A549 (cell line): Measurements from ENCODE around the gene YAE1. TPM values are rescaled to one million over a fixed set of nuclear protein-coding genes. Genes with fewer than 3 reads are reported as not detected.

Source experiments
- ATAC-seq, 2 experiments: fragments of 200-7000 bp in 1 of 2; fragments of >200 bp in 1 of 2; cut with Nextera tagmentation in 1 of 2; cut with Tn5 transposase in 1 of 2; 3 replicates each; pipeline versions ENCODE4 v1.8.0 to v1.9.1; 2018 to 2020; ENCODE audit warnings: mild to moderate bottlenecking in 1 of 2, moderate library complexity in 1 of 2
- CTCF ChIA-PET: fragments of 300-600 bp; sonication (Branson Sonifier 250); formaldehyde crosslinking; extraction: SDS; loops from one replicate; lab custom pipeline; 2021; ENCODE audit warnings: antibody characterized with exemption, inconsistent platforms; lab: Yijun Ruan, JAX
- POLR2A ChIA-PET: fragments of 350-600 bp; formaldehyde crosslinking; extraction: SDS; loops from one replicate; lab custom pipeline; 2021; ENCODE audit warnings: antibody characterized with exemption, inconsistent platforms; lab: Yijun Ruan, JAX
- DNase-seq, 2 experiments: peaks; one replicate each; pipeline versions ENCODE4 v3.0.0 to v3.0.0-alpha.2; 2011 to 2016; ENCODE audit warnings: low read depth in 1 of 2, low spot score in 1 of 2
- FAIRE-seq: peaks from 2 replicates; lab custom pipeline; 2011; peaks lifted over from hg19 to GRCh38; lab: Jason Lieb, UNC
- H3K27ac ChIP-seq, 2 experiments: fragments of >200 bp; sonication (Bioruptor Twin); formaldehyde crosslinking; 3 replicates each; pipeline ENCODE4 v1.5.1; 2016 to 2017
- H3K4me1 ChIP-seq: fragments of >200 bp; sonication (Bioruptor Twin); formaldehyde crosslinking; 3 replicates; pipeline ENCODE4 v1.6.1; 2016
- H3K4me2 ChIP-seq: fragments of >200 bp; sonication (Bioruptor Twin); formaldehyde crosslinking; 3 replicates; pipeline ENCODE4 v1.6.1; 2016
- H3K4me3 ChIP-seq: fragments of >200 bp; sonication (Bioruptor Twin); formaldehyde crosslinking; 3 replicates; pipeline ENCODE4 v1.5.1; 2016
- H3K9me3 ChIP-seq: fragments of >200 bp; sonication (Bioruptor Twin); formaldehyde crosslinking; 3 replicates; pipeline ENCODE4 v1.6.1; 2016
- BHLHE40 ChIP-seq: IDR thresholded peaks from 2 replicates; pipeline ENCODE4 v1.6.1; 2012; ENCODE audit warnings: low read depth, low read length, inconsistent platforms
- FOSL2 ChIP-seq, 2 experiments: fragments of 450-650 bp in 1 of 2; fragments of >200 bp in 1 of 2; sonication (Bioruptor Twin) in 1 of 2; formaldehyde crosslinking; IDR thresholded peaks; 2 replicates each; pipeline versions ENCODE4 v1.5.0 to v1.6.1; 2016 to 2020; ENCODE audit warnings: mild to moderate bottlenecking in 1 of 2, moderate library complexity in 1 of 2
- HEYL ChIP-seq: fragments of 250-450 bp; sonication (Bioruptor Pico); IDR thresholded peaks from 2 replicates; pipeline ENCODE4 v1.8.0; 2021; ENCODE audit warnings: mild to moderate bottlenecking, moderate library complexity
- MAZ ChIP-seq: fragments of 150-350 bp; IDR thresholded peaks from 2 replicates; pipeline ENCODE4 v1.6.1; 2014; ENCODE audit warnings: antibody characterized with exemption, low read depth, low read length, borderline replicate concordance
- MYC ChIP-seq: IDR thresholded peaks from 2 replicates; pipeline ENCODE4 v1.6.1; 2012; ENCODE audit warnings: mild to moderate bottlenecking, inconsistent platforms, low read length, improper control_type of control experiment, borderline replicate concordance
- NPAS2 ChIP-seq: fragments of 250-450 bp; sonication (Bioruptor Pico); IDR thresholded peaks from 2 replicates; pipeline ENCODE4 v1.8.0; 2022; ENCODE audit warnings: mild to moderate bottlenecking, moderate library complexity, borderline replicate concordance
- PHF8 ChIP-seq: fragments of 200-600 bp; sonication (generic); IDR thresholded peaks from 2 replicates; pipeline ENCODE4 v1.6.1; 2016; ENCODE audit warnings: low read depth, mild to moderate bottlenecking, antibody characterized with exemption, moderate library complexity, borderline replicate concordance
- POLR2A ChIP-seq: IDR thresholded peaks from 2 replicates; pipeline ENCODE4 v1.6.1; 2012; ENCODE audit warnings: mild to moderate bottlenecking, low read length
- RAD21 ChIP-seq, 2 experiments: fragments of >200 bp in 1 of 2; sonication (Bioruptor Twin) in 1 of 2; formaldehyde crosslinking in 1 of 2; IDR thresholded peaks in 1 of 2; conservative IDR thresholded peaks in 1 of 2; 2 replicates in 1 of 2; 3 replicates in 1 of 2; pipeline ENCODE4 v1.6.1; 2012 to 2018; ENCODE audit warnings: inconsistent platforms in 1 of 2
- RCOR1 ChIP-seq: fragments of 150-350 bp; IDR thresholded peaks from 2 replicates; pipeline ENCODE4 v1.6.1; 2014; ENCODE audit warnings: antibody characterized with exemption, low read length, low read depth
- SMC3 ChIP-seq: fragments of >200 bp; sonication (Bioruptor Twin); formaldehyde crosslinking; IDR thresholded peaks from 3 replicates; pipeline ENCODE4 v1.6.1; 2018; ENCODE audit warnings: inconsistent platforms
- ZFP36 ChIP-seq: fragments of 450-650 bp; IDR thresholded peaks from 2 replicates; pipeline ENCODE4 v1.6.1; 2014; ENCODE audit warnings: borderline replicate concordance; ENCODE audit not compliant: partially characterized antibody
- ZNF302 ChIP-seq: fragments of 250-450 bp; sonication (Bioruptor Pico); IDR thresholded peaks from 2 replicates; pipeline ENCODE4 v1.9.0; 2021; ENCODE audit warnings: inconsistent platforms, mild to moderate bottlenecking, moderate library complexity
- WGBS: methylation state at CpG from one replicate; pipeline ENCODE4 v1.1.6; 2017; ENCODE audit errors: missing lambda C conversion rate; 5-methylcytosine and 5-hydroxymethylcytosine counted together
- polyA plus RNA-seq, 4 experiments: library from polyadenylated mRNA; depleted of rRNA in 3 of 4; stranded (reverse); fragments of >200 nt; fragmentation: RNase III in 1 of 4; extraction: RNeasy Plus Mini Kit Qiagen cat#74134 plus additional on column Dnase treatment in 1 of 4; gene quantifications; 2 replicates in 3 of 4; 3 replicates in 1 of 4; pipeline ENCODE4 v1.2.3, GENCODE V29; 2011 to 2017
- TF ChIP-seq, protein P1 (sequence below): fragments of 250-450 bp; sonication (Bioruptor Pico); IDR thresholded peaks from 2 replicates; pipeline ENCODE4 v1.5.0; 2020; ENCODE audit warnings: low read depth, mild to moderate bottlenecking, moderate library complexity
- TF ChIP-seq, protein P2 (sequence below): IDR thresholded peaks from 2 replicates; pipeline ENCODE4 v1.6.1; 2012
- TF ChIP-seq, protein P3 (sequence below): fragments of >200 bp; sonication (Bioruptor Twin); formaldehyde crosslinking; IDR thresholded peaks from 3 replicates; pipeline ENCODE4 v1.5.1; 2016
- TF ChIP-seq, protein P4 (sequence below): fragments of 450-650 bp; IDR thresholded peaks from 2 replicates; pipeline ENCODE4 v1.6.1; 2014; ENCODE audit warnings: antibody characterized with exemption
- TF ChIP-seq, protein P5 (sequence below): IDR thresholded peaks from 2 replicates; pipeline ENCODE4 v1.6.1; 2012

The YAE1 gene
- polyA plus RNA-seq, 2 of the 4 experiments (the other 2 are of a cell fraction): 59.1 to 61.2 TPM

DNA sequence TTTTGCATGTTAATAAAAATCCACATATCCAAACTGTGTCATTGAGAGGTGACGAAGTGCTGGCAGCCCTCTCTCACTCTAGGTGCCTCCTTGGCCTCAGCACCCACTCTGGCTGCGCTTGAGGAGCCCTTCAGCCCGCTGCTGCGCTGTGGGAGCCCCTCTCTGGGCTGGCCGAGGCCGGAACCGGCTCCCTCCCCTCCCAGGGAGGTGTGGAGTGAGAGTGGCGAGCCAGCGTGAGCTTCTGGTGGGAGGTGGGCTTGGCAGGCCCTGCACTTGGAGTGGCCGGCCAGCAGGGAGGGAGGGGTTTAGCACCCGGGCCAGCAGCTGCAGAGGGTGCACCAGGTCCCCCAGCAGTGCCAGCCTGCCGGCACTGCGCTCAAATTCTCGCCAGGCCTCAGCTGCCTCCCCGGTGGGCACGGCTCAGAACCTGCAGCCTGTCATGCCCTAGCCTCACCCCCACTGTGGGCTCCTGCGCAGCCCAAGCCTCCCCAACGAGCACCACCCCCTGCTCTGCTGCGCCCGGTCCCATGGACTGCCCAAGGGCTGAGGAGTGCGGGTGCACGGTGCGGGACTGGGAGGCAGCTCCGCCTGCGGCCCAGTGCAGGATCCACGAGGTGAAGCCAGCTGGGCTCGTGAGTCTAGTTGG is 11.1 kb downstream of the YAE1 start:
- no peak for ATAC-seq
- POLR2A ChIA-PET: no interaction called here
- DNase-seq: no peak
- Histone ChIP-seq H3K4me1 (no peaks in the 10 kb centered on the region), H3K4me2 (no peak overlapping the region), H3K27ac (no peak overlapping the region), H3K9me3 (no peaks in the 10 kb centered on the region)
- FAIRE-seq: no peak
- WGBS: 85% methylated on average over 7 of the region's 27 CpGs
- TF ChIP-seq PHF8: no peak
- TF ChIP-seq, protein P1, sequence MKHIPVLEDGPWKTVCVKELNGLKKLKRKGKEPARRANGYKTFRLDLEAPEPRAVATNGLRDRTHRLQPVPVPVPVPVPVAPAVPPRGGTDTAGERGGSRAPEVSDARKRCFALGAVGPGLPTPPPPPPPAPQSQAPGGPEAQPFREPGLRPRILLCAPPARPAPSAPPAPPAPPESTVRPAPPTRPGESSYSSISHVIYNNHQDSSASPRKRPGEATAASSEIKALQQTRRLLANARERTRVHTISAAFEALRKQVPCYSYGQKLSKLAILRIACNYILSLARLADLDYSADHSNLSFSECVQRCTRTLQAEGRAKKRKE (CRISPR knock-in tag): no peak
- TF ChIP-seq NPAS2: no peak
- no peak for TF ChIP-seq MYC
- no peak for TF ChIP-seq MAZ
- TF ChIP-seq, all 56 proteins: peak for 0
- no peak overlapping the region for H3K4me3 ChIP-seq
- CTCF ChIA-PET: interaction anchor here (0.6 to 11.1 kb wide), 5 partner anchors 12 to 475 kb away, joined by 3 to 371 read pairs (median 6); no protein-coding TSS in a partner anchor

DNA sequence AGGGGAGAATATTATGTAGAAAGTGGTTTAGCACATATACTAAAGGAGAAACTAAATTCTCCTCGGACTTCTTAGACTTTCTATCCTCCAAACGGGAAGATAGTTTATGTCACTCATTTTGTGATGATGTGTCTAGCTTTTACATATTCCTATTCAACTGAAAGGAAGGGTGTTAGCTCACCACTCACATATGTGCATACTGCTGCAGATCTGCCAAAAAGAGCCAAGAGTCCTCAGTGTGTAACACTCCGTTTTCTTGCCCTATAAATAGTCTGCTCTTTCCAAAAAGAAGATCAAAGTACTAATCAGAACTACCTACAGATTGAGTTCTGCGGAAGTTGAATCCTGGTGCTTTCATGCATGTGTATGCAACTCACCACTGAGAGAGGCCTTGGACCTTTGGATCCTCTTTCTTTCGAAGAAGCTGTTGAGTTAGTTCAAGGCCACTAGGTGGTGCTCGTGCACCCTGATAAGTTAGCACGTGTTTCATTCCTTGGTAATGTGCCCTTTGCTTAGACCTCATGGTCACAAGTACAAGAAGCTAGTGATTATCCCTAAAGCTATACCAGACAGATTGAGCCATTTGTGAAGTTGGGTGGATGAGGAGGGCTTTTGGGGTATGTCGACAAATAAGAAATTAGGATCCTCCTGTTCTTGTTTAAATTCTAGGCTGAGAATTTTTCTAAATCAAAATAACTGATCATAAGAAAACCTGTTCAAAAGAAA is 14.1 kb downstream of the YAE1 start:
- Histone ChIP-seq H3K27ac (peak overlapping the region in 1 of 2 experiments; percentile 28; a peak in 1 of 6 replicates), H3K4me1 (no peaks in the 10 kb centered on the region), H3K9me3 (no peaks in the 10 kb centered on the region), H3K4me2 (no peak overlapping the region), H3K4me3 (no peak overlapping the region)
- ChIA-PET POLR2A (interaction anchor here (1.0 to 3.6 kb wide), 3 partner anchors 43 to 370 kb away, joined by 5 to 17 read pairs (median 6); partner anchors contain the start of genes CDK13 and RALA), CTCF (interaction anchor here (0.6 to 11.1 kb wide), 53 partner anchors 9 to 482 kb away, joined by 3 to 371 read pairs (median 5); partner anchors contain the start of genes RALA and YAE1)
- TF ChIP-seq NPAS2 (peak; percentile 29; the same call in 1 of the 2 replicates), RAD21 (conservative IDR thresholded peaks at IDR 0.05 in 1 of 2, IDR thresholded peaks at IDR 0.05 in 1 of 2) (peak; percentile 95), MYC (peak; percentile 96), HEYL (CRISPR knock-in tag) (no peak), BHLHE40 (no peak), SMC3 (peak; percentile 82)
- TF ChIP-seq, protein P2, sequence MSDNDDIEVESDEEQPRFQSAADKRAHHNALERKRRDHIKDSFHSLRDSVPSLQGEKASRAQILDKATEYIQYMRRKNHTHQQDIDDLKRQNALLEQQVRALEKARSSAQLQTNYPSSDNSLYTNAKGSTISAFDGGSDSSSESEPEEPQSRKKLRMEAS: peak; percentile 93
- TF ChIP-seq, protein P3, sequence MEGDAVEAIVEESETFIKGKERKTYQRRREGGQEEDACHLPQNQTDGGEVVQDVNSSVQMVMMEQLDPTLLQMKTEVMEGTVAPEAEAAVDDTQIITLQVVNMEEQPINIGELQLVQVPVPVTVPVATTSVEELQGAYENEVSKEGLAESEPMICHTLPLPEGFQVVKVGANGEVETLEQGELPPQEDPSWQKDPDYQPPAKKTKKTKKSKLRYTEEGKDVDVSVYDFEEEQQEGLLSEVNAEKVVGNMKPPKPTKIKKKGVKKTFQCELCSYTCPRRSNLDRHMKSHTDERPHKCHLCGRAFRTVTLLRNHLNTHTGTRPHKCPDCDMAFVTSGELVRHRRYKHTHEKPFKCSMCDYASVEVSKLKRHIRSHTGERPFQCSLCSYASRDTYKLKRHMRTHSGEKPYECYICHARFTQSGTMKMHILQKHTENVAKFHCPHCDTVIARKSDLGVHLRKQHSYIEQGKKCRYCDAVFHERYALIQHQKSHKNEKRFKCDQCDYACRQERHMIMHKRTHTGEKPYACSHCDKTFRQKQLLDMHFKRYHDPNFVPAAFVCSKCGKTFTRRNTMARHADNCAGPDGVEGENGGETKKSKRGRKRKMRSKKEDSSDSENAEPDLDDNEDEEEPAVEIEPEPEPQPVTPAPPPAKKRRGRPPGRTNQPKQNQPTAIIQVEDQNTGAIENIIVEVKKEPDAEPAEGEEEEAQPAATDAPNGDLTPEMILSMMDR: peak; percentile 89
- FAIRE-seq: peak; percentile 46
- 4% methylated on average over 8 of the region's 8 CpGs for WGBS
- ATAC-seq: peak; percentile 97 to 98
- DNase-seq: peak; percentile 80 to 94

DNA sequence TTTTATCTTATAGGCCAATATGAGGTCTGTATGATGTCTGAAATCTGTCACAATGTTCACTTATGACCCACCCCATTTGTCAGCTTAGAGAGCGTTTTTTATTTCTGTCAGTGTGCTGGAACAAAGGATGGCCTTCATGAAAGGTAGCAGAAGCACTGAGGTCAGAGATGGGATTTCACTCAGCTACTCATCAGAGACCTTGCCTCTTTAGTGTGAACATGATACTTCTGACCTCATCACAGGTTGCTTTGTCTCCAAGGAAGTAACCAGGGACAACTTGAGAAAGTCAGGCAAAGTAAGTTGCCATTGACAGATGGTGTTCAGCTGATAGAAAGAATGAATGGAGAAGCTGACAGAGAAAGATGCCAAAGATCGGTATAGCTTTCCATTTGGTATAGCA is 16.3 kb downstream of the YAE1 start:
- Histone ChIP-seq H3K9me3 (no peaks in the 10 kb centered on the region), H3K4me2 (no peak overlapping the region), H3K4me3 (no peak overlapping the region), H3K4me1 (no peaks in the 10 kb centered on the region), H3K27ac (no peak overlapping the region)
- no peak for TF ChIP-seq POLR2A
- no peak for TF ChIP-seq ZNF302 (CRISPR knock-in tag)
- TF ChIP-seq, protein P4, sequence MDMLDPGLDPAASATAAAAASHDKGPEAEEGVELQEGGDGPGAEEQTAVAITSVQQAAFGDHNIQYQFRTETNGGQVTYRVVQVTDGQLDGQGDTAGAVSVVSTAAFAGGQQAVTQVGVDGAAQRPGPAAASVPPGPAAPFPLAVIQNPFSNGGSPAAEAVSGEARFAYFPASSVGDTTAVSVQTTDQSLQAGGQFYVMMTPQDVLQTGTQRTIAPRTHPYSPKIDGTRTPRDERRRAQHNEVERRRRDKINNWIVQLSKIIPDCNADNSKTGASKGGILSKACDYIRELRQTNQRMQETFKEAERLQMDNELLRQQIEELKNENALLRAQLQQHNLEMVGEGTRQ: no peak
- no peak for TF ChIP-seq HEYL (CRISPR knock-in tag)
- no peak for TF ChIP-seq RCOR1
- no peak for TF ChIP-seq BHLHE40
- no peak for TF ChIP-seq FOSL2 (IDR thresholded peaks at IDR 0.05)
- no peak for TF ChIP-seq FOSL2 (CRISPR knock-in tag; IDR thresholded peaks at IDR 0.05)
- no peak for TF ChIP-seq ZFP36
- TF ChIP-seq, protein P5, sequence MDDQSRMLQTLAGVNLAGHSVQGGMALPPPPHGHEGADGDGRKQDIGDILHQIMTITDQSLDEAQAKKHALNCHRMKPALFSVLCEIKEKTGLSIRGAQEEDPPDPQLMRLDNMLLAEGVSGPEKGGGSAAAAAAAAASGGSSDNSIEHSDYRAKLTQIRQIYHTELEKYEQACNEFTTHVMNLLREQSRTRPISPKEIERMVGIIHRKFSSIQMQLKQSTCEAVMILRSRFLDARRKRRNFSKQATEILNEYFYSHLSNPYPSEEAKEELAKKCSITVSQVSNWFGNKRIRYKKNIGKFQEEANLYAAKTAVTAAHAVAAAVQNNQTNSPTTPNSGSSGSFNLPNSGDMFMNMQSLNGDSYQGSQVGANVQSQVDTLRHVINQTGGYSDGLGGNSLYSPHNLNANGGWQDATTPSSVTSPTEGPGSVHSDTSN: no peak
- TF ChIP-seq, protein P2: no peak
- TF ChIP-seq MAZ: no peak
- FAIRE-seq (no peak), ATAC-seq (no peak), DNase-seq (no peak)
- ChIA-PET CTCF (interaction anchor here (0.8 to 11.1 kb wide), 5 partner anchors 12 to 166 kb away, joined by 3 to 371 read pairs (median 4); partner anchors contain the start of gene RALA), POLR2A (interaction anchor here (3.6 kb wide), 1 partner anchor 41 kb away, joined by 17 read pairs; the partner anchor contains the start of gene RALA)
- 83% methylated on average over 2 of the region's 2 CpGs for WGBS
